Esophagus squamous epithelium (tissue), 4 donors: ENCODE measurements around the gene GOT2.

Experiments used
- POLR2A ChIP-seq, 4 donors: fragments of 450-650 bp; IDR thresholded peaks; one replicate each; pipeline ENCODE4 v1.6.1; 2017; ENCODE audit warnings: antibody characterized with exemption in 4 of 4, mild to moderate bottlenecking in 4 of 4, moderate library complexity in 3 of 4
- TF ChIP-seq, protein P1 (sequence below), 6 experiments: fragments of 450-650 bp in 4 of 6; fragments of 200-600 bp in 2 of 6; sonication (generic) in 2 of 6; IDR thresholded peaks; one replicate each; pipeline ENCODE4 v1.5.1; 2016 to 2019; ENCODE audit warnings: antibody characterized with exemption in 6 of 6, mild to moderate bottlenecking in 4 of 6, moderate library complexity in 4 of 6

DNA sequence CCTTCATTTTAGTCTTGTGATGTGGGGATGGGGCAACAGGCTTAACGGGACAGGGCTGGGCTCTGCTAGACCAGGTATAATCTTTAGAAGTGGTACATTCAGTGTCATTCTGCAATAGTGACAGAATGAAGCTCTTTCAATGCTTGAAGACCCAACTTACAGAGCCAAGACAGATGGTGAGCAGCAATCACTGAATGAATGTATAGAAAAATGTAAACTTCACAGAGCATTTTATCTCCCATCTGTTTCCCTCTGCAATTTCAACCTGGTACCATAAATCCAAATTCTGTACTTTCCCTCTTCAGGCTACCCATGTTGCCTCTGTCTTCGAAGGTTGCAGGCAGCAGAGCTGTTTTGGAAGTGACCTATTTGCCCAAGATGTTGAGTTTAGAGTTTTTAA is 33.5 kb upstream of the GOT2 start:
- no peak for TF ChIP-seq POLR2A (IDR thresholded peaks at IDR 0.05)
- TF ChIP-seq, protein P1, sequence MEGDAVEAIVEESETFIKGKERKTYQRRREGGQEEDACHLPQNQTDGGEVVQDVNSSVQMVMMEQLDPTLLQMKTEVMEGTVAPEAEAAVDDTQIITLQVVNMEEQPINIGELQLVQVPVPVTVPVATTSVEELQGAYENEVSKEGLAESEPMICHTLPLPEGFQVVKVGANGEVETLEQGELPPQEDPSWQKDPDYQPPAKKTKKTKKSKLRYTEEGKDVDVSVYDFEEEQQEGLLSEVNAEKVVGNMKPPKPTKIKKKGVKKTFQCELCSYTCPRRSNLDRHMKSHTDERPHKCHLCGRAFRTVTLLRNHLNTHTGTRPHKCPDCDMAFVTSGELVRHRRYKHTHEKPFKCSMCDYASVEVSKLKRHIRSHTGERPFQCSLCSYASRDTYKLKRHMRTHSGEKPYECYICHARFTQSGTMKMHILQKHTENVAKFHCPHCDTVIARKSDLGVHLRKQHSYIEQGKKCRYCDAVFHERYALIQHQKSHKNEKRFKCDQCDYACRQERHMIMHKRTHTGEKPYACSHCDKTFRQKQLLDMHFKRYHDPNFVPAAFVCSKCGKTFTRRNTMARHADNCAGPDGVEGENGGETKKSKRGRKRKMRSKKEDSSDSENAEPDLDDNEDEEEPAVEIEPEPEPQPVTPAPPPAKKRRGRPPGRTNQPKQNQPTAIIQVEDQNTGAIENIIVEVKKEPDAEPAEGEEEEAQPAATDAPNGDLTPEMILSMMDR (IDR thresholded peaks at IDR 0.05) = no peak
